Vagina (tissue), 2 donors: ENCODE data around the gene SLC7A6.

Experiments used
- CTCF ChIP-seq, 3 experiments: fragments of 450-650 bp in 2 of 3; fragments of 200-600 bp in 1 of 3; sonication (generic) in 1 of 3; IDR thresholded peaks; one replicate each; pipeline ENCODE4 v1.5.1; 2017 to 2019; ENCODE audit warnings: antibody characterized with exemption in 3 of 3, mild to moderate bottlenecking in 2 of 3, moderate library complexity in 2 of 3
- POLR2AphosphoS5 ChIP-seq, 2 donors: sonication (generic); formaldehyde crosslinking; IDR thresholded peaks; one replicate each; pipeline ENCODE4 v1.9.0; 2017; ENCODE audit warnings: antibody characterized with exemption in 2 of 2, mild to moderate bottlenecking in 2 of 2, low read depth in 1 of 2; ENCODE audit not compliant: insufficient read depth in 1 of 2

- no peak for TF ChIP-seq CTCF (IDR thresholded peaks at IDR 0.05)
- TF ChIP-seq POLR2AphosphoS5 (IDR thresholded peaks at IDR 0.05; ENCODE audit: insufficient read depth in 1 of 2, low read depth in 1 of 2): no peak
Observed at GRCh38 chr16:68272507-68273209, 8.3 kb downstream of the SLC7A6 start.
